NCI-H2107 treated with DMSO at 0.1 percent for 48 hours (cell line): ENCODE data around the gene OGDHL.
"Not testable (repeated sequence)": the region's sequence is repeated elsewhere in the genome, so short reads cannot be mapped to it uniquely, and the experiment has no call there.

ENCODE experiments used
- DNase-seq: peaks from one replicate; lab custom pipeline; 2025; ENCODE audit not compliant: unreplicated experiment; lab: John Stamatoyannopoulos, UW

OGDHL gene

DNA sequence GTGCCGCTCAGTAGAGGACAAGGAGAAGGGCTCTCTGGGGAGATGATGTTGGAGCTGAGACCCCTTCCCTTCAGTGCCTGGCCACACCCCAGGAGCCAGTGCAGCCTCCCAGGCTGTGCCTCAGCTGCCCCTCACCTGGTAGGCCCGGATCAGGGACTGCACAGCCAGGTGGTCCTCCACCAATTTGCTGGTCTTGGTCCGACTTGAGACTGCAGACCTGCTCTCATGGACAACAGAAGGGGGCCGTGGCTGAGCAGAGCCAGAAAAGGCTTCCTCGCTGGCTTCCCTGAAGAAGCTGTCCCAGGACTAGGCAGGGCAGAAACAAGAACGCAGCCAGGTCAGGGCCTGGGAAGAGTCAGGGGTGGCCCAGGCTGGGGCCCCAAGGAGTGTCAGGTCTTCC lies 5.5 kb downstream of the OGDHL start:
- DNase-seq, result no peak

GRCh38 chr10:49756031-49756430 lies 6.1 kb downstream of the OGDHL start:
- DNase-seq, result no peak

GRCh38 chr10:49754951-49755350 lies 7.2 kb downstream of the OGDHL start:
- DNase-seq, result not testable (repeated sequence)

- DNase-seq, result no peak
Measured at GRCh38 chr10:49752584-49752983, 9.5 kb downstream of the OGDHL start.

DNA sequence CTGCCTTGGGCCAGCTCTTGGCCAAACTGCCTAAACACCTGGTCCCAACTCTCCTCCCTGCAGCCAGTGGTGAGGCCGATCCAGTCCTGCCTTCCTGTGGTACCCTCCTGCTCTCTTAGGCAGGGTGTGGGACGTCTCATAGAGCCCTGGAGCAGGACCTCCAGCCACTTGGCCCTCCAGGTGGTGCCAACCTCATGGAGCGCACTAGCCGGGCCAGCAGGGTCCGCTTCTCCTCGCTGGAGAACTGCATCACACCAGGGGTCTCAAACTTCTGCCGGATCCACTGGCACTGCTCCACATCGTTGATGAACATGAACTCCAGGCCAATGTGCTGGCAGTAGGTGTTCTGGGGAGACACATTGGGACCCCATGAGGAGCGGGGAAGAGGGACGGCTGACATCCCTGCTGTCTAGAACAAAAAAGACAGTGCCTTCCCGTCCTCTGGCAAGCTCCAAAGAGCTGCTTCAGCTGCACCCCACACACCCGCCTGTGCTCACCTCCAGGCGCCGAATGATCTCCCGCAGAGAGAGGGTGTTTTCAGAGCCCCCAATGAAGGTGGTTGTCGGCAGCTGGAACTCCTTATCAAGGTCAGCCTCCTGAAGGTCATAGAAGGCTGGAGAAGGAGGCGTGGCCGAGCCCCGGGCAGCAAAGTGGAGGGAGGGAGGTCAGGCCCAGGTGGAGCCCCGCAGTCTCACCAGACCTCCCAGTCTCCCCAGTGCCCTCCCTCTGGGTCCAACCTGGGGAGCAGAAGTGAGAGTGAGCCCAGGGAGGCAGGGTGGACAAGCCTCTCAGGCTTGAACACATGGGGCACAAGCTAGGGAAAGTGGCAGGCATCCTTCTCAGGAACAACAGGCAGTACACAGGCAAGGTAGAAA lies 10.2 kb downstream of the OGDHL start:
- DNase-seq, result no peak

- no peak for DNase-seq
Measured at GRCh38 chr10:49751216-49751615, 10.9 kb downstream of the OGDHL start.

GRCh38 chr10:49750546-49750945 lies 11.6 kb downstream of the OGDHL start:
- DNase-seq, result no peak

- DNase-seq, result no peak
Measured at GRCh38 chr10:49749556-49750491, 12.3 kb downstream of the OGDHL start.

DNA sequence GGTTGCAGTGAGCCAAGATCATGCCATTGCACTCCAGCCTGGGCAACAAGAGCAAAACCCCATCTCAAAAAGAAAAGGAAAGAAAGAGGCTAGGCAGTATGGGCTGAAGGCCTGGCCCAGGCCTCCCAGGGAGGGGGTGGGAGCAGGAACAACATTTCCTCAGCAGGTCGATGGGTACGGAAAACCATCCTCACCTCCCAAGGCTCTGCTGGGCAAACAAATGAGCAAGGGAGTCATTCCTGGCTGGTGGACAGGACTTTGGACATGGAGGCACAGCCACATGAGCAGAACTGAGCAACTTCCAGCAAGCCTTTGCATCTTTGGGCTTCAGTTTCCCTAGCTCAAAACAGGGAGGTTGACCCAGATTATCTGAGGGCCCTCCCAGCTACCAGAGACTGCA lies 13.0 kb downstream of the OGDHL start:
- no peak for DNase-seq

DNA sequence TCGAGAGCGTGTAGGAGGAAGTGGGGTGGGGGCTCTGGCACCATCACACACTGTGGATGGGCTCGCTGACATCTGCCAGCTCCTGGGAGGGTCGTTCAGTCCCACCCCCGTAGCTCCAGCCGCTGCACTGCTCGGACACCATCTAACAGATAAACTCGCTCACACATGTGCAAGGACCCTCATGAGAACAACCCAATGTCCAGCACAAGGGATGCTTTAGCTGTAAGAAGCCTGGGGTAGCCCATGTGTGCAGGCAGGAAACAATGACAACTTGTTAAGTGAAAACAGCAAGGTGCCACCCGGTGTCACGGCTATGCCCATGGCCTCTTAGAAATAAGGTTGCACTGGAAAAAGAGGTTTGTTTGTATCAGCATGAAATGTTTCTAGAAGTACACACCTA lies 14.1 kb downstream of the OGDHL start:
- DNase-seq, result no peak

GRCh38 chr10:49747303-49747646 lies 14.8 kb downstream of the OGDHL start:
- no peak for DNase-seq

- DNase-seq, result no peak
Measured at GRCh38 chr10:49746626-49747302, 15.4 kb downstream of the OGDHL start.

- DNase-seq, result no peak
Measured at GRCh38 chr10:49745756-49746155, 16.4 kb downstream of the OGDHL start.

- no peak for DNase-seq
Measured at GRCh38 chr10:49744924-49745605, 17.1 kb downstream of the OGDHL start.

DNA sequence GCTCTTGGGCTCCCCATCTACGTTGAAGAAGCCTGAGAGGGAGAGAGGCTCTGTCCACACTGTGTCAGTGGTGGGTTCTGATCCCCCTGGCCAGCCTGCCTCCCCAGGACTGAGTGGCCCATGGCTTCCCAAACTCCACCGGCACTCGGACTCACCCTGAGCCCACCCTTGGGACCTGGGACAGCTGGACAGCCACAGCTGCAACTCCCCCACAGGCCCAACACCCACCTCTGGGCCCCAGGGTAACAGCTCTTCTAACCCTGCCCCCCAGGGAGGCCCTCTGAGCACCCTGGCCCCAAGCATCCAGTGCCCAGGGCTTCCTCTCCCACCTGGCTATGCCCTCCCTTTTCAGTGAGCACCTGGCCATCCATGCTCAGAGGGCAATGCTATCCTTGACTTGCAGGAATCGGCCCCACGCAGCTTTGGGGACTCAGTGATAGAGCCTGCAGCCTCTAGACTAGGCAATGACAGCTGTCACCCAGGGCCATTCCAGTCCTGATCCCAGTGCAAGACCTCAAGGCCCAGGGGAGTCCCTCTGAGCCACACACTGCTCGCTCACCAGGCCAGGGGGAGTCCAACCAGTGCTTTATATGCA lies 17.9 kb downstream of the OGDHL start:
- DNase-seq, result no peak

DNA sequence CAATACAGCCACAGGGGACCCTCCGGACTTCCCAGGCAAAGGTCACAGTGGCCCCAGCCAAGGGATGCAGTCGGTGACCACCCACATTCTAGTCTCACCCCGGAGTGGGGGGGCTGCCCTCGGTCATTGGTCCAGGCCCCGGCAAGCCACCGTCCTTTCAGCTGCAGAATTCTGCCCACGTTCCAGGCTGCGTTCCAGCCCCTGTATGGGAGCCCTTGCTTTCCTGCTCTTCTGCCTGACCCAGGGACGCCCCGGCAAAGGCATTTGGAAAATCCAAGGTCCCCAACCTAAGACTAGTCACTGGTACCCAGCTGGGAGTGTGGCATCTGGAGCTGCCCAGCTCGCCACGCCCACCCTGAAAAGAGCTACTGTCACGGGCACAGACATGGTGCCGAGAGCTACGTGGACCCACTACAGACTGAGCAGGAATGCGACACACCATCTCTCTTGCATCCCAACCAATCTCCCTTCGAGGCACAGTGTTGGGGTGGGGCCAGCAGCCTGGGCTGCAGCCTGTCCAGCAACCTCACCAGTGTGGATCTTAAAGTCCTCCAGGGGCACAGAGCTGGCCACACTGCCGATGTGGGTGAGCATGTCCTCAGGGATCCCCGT lies 18.6 kb downstream of the OGDHL start:
- DNase-seq, result no peak

DNA sequence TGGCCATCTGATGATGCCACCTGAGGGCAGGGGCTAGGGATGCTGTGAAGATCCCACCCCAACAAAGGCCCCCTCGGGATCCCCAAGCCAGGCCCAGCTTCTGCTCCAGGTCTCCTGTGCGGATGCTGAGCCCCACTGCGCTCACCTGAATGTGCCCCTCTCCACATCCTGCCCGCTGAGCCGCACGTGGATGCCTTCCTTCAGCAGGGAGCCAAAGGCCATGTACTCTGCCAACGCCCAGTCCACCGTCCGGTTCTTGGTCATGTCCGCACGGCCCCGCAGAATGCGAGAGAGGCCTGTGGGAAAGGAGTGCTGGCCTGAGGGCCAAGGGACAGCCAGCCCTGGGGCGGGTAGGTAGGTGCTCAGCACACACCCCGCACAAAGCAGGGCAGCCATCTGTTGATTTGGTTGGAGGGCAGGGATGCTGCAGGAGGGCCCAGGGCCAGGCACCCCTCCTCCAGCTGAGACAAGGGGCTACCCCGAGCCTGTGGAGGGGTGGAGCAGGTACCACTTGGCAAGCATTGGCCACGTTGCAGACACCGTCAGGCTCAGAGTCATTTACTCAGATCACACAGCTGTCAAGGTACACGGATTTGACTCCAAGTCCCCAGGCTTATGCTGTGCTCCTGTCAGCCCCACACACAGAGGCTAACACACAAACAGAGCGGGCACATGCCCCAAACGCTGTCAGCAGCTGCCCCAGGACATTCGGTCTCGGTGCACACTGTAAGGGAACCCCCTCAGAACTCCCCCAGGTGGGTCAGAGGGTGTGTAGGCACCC lies 19.2 kb downstream of the OGDHL start:
- DNase-seq, result no peak

DNA sequence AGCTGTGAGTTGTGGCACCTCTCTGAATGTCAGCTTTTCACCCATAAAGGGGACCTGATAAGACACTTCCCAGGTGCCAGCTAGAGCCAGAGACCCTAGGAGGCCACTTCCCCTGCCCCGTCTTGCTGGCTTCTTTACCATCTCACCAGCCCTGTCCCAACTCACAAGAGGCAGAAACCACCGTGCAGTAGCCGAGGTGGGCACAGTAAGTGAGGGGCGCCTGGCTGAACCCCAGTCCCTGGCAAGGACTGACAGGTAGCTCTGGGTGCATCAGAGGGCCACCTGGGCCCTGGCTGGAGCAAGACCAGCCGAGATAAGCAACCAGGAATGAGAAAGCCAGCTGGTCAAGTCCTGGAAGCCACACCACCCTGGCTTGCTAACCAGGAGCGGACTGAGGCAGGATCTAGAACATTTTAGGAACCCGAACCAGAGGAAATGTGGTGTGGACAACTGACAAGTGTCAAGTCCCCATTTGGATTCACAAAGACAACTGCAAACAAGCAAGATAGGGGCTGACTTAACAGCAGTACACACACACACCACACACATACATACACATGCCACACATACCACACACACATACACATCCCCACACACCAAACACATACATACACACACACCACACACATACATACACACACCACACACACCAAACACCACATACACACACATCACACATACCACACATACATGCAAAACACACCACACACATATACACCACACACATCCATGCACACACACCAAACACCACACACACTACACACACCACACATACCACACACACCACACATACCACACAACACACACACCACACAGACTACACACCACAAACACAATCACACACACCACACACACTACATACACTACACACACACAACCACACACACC lies 20.8 kb downstream of the OGDHL start:
- no peak for DNase-seq
